ENCODE data around the gene CTXN1.

GRCh38 chr19:7941895-7942596 lies 16.1 kb upstream of the CTXN1 start:
- TF ChIP-seq CTCF (conservative IDR thresholded peaks at IDR 0.05; ENCODE audit: low read depth, low read length) (no peak), EZH2 (IDR thresholded peaks at IDR 0.05; ENCODE audit: borderline replicate concordance, low read depth, low read length, poor library complexity, severe bottlenecking) (no peak)
